HEK293 (cell line): Measurements from ENCODE around the gene RANBP10.

Source experiments
- CTCF ChIA-PET: fragments of 350-600 bp; formaldehyde crosslinking; extraction: SDS; loops from one replicate; lab custom pipeline; 2021; ENCODE audit warnings: antibody characterized with exemption; lab: Yijun Ruan, JAX
- POLR2A ChIA-PET: fragments of 300-600 bp; formaldehyde crosslinking; extraction: SDS; loops from one replicate; lab custom pipeline; 2020; ENCODE audit warnings: antibody characterized with exemption, inconsistent platforms; lab: Yijun Ruan, JAX
- H3K27ac ChIP-seq: fragments of 200-500 bp; sonication (Bioruptor generic); 2 replicates; pipeline ENCODE4 v1.5.1; 2014; ENCODE audit warnings: low read depth, low read length, control low read depth, inconsistent platforms; ENCODE audit errors: extremely low read depth
- H3K36me3 ChIP-seq, 2 experiments: fragments of 200-500 bp in 1 of 2; sonication (Bioruptor generic) in 1 of 2; 1 replicate in 1 of 2; 2 replicates in 1 of 2; pipeline ENCODE4 v1.5.1; 2014 to 2017; ENCODE audit warnings: inconsistent platforms in 2 of 2, low read length in 2 of 2; ENCODE audit not compliant: control insufficient read depth in 2 of 2, insufficient read depth in 1 of 2
- H3K4me1 ChIP-seq: fragments of 200-500 bp; sonication (Bioruptor generic); 2 replicates; pipeline ENCODE4 v1.5.1; 2014; ENCODE audit warnings: mild to moderate bottlenecking, low read length, inconsistent platforms; ENCODE audit not compliant: control insufficient read depth, insufficient read depth
- H3K4me3 ChIP-seq: 2 replicates; pipeline ENCODE4 v1.5.1; 2011; ENCODE audit warnings: low read depth, mild to moderate bottlenecking, control low read depth, low read length, moderate library complexity
- H3K9me3 ChIP-seq: fragments of 200-500 bp; sonication (Bioruptor generic); 2 replicates; pipeline ENCODE4 v1.5.1; 2014; ENCODE audit warnings: low read depth, low read length, inconsistent platforms; ENCODE audit not compliant: control insufficient read depth, insufficient read depth
- HOXD13 ChIP-seq: sonication (generic); formaldehyde crosslinking; IDR thresholded peaks from 2 replicates; pipeline ENCODE4 v1.8.0; 2022; ENCODE audit warnings: missing genetic modification reagents, borderline replicate concordance
- KLF1 ChIP-seq: fragments of 450-650 bp; formaldehyde crosslinking; IDR thresholded peaks from 2 replicates; pipeline ENCODE4 v1.5.1; 2016; ENCODE audit warnings: missing biosample characterization, missing genetic modification characterization
- SETDB1 ChIP-seq: IDR thresholded peaks from one replicate; pipeline ENCODE4 v1.6.1; 2017; ENCODE audit warnings: mild to moderate bottlenecking, low read length, moderate library complexity, mixed read lengths; ENCODE audit not compliant: insufficient read length
- ZBTB48 ChIP-seq: fragments of 450-650 bp; formaldehyde crosslinking; IDR thresholded peaks from 2 replicates; pipeline ENCODE4 v1.5.1; 2016; ENCODE audit warnings: missing biosample characterization, missing genetic modification characterization
- ZNF394 ChIP-seq: fragments of 450-650 bp; formaldehyde crosslinking; IDR thresholded peaks from 2 replicates; pipeline ENCODE4 v1.5.1; 2016; ENCODE audit warnings: missing biosample characterization, missing genetic modification characterization, mild to moderate bottlenecking, moderate library complexity, borderline replicate concordance
- ZNF76 ChIP-seq: fragments of 450-650 bp; formaldehyde crosslinking; IDR thresholded peaks from 2 replicates; pipeline ENCODE4; 2016; ENCODE audit warnings: low read depth, missing biosample characterization, missing genetic modification characterization, borderline replicate concordance
- TF ChIP-seq, protein P1 (sequence below): fragments of 450-650 bp; formaldehyde crosslinking; IDR thresholded peaks from 2 replicates; pipeline ENCODE4 v1.5.1; 2016; ENCODE audit warnings: missing biosample characterization, missing genetic modification characterization, borderline replicate concordance
- TF ChIP-seq, protein P2 (sequence below): fragments of 450-650 bp; formaldehyde crosslinking; IDR thresholded peaks from 2 replicates; pipeline ENCODE4 v1.5.1; 2016; ENCODE audit warnings: missing biosample characterization, missing genetic modification characterization, borderline replicate concordance
- TF ChIP-seq, protein P3 (sequence below): IDR thresholded peaks from 2 replicates; pipeline ENCODE4 v1.6.1; 2011; ENCODE audit warnings: mild to moderate bottlenecking, low read depth, low read length, borderline replicate concordance

Gene RANBP10

DNA sequence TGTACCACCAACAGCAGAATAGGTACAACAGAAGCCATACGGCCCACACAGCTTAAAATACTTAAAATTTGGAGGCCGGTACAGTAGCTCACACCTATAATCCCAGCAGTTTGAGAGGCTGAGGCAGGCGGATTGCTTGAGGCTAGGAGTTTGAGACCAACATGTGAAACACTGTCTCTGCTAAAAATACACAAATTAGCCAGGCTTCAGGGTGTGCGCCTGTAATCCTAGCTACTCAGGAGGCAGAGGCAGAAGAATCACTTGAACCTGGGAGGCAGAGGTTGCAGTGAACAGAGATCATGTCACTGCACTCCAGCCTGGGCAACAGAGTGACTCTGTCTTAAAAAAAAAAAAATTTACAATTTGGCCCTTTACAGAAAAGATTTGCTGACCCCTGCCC is 104.2 kb downstream of the RANBP10 start (continued):
- TF ChIP-seq, protein P1, sequence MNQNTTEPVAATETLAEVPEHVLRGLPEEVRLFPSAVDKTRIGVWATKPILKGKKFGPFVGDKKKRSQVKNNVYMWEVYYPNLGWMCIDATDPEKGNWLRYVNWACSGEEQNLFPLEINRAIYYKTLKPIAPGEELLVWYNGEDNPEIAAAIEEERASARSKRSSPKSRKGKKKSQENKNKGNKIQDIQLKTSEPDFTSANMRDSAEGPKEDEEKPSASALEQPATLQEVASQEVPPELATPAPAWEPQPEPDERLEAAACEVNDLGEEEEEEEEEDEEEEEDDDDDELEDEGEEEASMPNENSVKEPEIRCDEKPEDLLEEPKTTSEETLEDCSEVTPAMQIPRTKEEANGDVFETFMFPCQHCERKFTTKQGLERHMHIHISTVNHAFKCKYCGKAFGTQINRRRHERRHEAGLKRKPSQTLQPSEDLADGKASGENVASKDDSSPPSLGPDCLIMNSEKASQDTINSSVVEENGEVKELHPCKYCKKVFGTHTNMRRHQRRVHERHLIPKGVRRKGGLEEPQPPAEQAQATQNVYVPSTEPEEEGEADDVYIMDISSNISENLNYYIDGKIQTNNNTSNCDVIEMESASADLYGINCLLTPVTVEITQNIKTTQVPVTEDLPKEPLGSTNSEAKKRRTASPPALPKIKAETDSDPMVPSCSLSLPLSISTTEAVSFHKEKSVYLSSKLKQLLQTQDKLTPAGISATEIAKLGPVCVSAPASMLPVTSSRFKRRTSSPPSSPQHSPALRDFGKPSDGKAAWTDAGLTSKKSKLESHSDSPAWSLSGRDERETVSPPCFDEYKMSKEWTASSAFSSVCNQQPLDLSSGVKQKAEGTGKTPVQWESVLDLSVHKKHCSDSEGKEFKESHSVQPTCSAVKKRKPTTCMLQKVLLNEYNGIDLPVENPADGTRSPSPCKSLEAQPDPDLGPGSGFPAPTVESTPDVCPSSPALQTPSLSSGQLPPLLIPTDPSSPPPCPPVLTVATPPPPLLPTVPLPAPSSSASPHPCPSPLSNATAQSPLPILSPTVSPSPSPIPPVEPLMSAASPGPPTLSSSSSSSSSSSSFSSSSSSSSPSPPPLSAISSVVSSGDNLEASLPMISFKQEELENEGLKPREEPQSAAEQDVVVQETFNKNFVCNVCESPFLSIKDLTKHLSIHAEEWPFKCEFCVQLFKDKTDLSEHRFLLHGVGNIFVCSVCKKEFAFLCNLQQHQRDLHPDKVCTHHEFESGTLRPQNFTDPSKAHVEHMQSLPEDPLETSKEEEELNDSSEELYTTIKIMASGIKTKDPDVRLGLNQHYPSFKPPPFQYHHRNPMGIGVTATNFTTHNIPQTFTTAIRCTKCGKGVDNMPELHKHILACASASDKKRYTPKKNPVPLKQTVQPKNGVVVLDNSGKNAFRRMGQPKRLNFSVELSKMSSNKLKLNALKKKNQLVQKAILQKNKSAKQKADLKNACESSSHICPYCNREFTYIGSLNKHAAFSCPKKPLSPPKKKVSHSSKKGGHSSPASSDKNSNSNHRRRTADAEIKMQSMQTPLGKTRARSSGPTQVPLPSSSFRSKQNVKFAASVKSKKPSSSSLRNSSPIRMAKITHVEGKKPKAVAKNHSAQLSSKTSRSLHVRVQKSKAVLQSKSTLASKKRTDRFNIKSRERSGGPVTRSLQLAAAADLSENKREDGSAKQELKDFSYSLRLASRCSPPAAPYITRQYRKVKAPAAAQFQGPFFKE (tag by site-specific recombination), result no peak
- TF ChIP-seq ZNF394 (tag by site-specific recombination) (no peak), ZNF76 (tag by site-specific recombination) (no peak), KLF1 (tag by site-specific recombination) (no peak), SETDB1 (no peak)
- TF ChIP-seq, protein P2, sequence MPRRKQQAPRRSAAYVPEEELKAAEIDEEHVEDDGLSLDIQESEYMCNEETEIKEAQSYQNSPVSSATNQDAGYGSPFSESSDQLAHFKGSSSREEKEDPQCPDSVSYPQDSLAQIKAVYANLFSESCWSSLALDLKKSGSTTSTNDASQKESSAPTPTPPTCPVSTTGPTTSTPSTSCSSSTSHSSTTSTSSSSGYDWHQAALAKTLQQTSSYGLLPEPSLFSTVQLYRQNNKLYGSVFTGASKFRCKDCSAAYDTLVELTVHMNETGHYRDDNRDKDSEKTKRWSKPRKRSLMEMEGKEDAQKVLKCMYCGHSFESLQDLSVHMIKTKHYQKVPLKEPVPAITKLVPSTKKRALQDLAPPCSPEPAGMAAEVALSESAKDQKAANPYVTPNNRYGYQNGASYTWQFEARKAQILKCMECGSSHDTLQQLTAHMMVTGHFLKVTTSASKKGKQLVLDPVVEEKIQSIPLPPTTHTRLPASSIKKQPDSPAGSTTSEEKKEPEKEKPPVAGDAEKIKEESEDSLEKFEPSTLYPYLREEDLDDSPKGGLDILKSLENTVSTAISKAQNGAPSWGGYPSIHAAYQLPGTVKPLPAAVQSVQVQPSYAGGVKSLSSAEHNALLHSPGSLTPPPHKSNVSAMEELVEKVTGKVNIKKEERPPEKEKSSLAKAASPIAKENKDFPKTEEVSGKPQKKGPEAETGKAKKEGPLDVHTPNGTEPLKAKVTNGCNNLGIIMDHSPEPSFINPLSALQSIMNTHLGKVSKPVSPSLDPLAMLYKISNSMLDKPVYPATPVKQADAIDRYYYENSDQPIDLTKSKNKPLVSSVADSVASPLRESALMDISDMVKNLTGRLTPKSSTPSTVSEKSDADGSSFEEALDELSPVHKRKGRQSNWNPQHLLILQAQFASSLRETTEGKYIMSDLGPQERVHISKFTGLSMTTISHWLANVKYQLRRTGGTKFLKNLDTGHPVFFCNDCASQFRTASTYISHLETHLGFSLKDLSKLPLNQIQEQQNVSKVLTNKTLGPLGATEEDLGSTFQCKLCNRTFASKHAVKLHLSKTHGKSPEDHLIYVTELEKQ (tag by site-specific recombination), result no peak

DNA sequence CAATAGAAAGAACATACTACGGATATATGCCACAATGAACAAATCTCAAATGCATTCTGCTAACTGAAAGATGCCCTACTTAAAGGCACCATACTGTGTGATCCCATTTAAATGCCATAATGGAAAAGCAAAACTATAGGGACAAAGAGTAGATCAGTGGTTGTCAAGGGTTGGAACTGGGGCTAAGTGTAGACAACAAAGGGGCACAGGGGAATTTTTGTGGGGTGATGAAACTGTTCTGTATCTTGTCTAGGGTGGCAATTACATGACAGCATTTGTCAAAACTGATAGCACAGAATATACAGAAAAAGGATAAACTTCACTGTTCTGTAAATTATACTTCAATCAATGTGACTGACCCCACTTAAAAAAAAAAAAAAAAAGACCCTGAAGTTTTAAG is 104.9 kb downstream of the RANBP10 start:
- Histone ChIP-seq H3K9me3 (no peaks in the 10 kb centered on the region), H3K27ac (no peak overlapping the region), H3K4me1 (peaks cover 4% of the 10 kb centered on the region; the same call in 1 of the 2 replicates), H3K36me3 (peaks cover 0 to 5% of the 10 kb centered on the region in 2 experiments; a peak in 2 of 3 replicates), H3K4me3 (no peak overlapping the region)
- TF ChIP-seq, protein P3, sequence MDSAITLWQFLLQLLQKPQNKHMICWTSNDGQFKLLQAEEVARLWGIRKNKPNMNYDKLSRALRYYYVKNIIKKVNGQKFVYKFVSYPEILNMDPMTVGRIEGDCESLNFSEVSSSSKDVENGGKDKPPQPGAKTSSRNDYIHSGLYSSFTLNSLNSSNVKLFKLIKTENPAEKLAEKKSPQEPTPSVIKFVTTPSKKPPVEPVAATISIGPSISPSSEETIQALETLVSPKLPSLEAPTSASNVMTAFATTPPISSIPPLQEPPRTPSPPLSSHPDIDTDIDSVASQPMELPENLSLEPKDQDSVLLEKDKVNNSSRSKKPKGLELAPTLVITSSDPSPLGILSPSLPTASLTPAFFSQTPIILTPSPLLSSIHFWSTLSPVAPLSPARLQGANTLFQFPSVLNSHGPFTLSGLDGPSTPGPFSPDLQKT, result no peak
- no peak for TF ChIP-seq HOXD13 (CRISPR knock-in tag)
- CTCF ChIA-PET, result no interaction called here
- POLR2A ChIA-PET, result interaction anchor here (0.7 kb wide), 1 partner anchor 80 kb away, joined by 5 read pairs; no protein-coding TSS in a partner anchor

DNA sequence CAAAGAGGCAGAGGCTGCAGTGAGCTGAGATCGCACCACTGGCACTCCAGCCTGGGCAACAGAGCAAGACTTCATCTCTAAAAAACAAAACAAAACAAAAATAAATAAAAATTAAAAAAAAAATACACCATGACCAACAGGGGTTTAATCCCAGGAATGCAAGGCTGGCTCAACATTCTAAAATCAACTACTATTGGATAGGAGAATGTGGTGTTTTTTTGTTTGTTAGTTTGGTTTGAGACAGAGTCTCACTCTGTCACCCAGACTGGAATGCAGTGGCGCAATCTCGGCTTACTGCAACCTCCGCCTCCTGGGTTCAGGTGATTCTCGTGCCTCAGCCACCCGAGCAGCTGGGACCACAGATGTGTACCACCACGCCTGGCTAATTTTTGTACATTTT is 107.1 kb downstream of the RANBP10 start:
- Histone ChIP-seq H3K36me3 (peaks cover 0 to 5% of the 10 kb centered on the region in 2 experiments; a peak in 2 of 3 replicates), H3K4me3 (no peak overlapping the region), H3K27ac (no peak overlapping the region), H3K4me1 (no peaks in the 10 kb centered on the region), H3K9me3 (no peaks in the 10 kb centered on the region)
- TF ChIP-seq ZBTB48 (tag by site-specific recombination), result no peak
- POLR2A ChIA-PET, result no interaction called here
- CTCF ChIA-PET, result no interaction called here
